Tongue (tissue), 3 donors: Measurements from ENCODE around the gene TRAF3. TPM values are rescaled to one million over a fixed set of nuclear protein-coding genes. Genes with fewer than 3 reads are reported as not detected.

Experiments used
- DNase-seq: peaks from one replicate; pipeline ENCODE4 v3.0.0-alpha.2; 2015
- small RNA-seq: library from RNA; depleted of rRNA; stranded (forward); fragments of <200 nt; gene quantifications from one replicate; pipeline ENCODE3, GENCODE V24; 2014; ENCODE audit warnings: low replicate concordance
- total RNA-seq: library from RNA; depleted of rRNA; stranded (reverse); fragments of >200 nt; gene quantifications from one replicate; pipeline ENCODE4 v1.2.3, GENCODE V29; 2014

TRAF3 gene
- total RNA-seq, 1 donor from 2014 or later = 27.5 TPM

GRCh38 chr14:102957222-102957621 lies 180.0 kb downstream of the TRAF3 start:
- no peak for DNase-seq

GRCh38 chr14:102958461-102958860 lies 181.2 kb downstream of the TRAF3 start:
- no peak for DNase-seq

Small RNAs within 50 kb of the gene (small RNA-seq; reads per million reads assigned to genes)
- gene RNU6-1316P = not detected

Other genes with a start within 250 kb of the TRAF3 start
- 25.4 TPM for gene RCOR1, start 184.8 kb upstream of the TRAF3 start, total RNA-seq
- gene AMN, start 145.2 kb downstream of the TRAF3 start, total RNA-seq = 2.1 TPM